Mesenchymal stem cell (in vitro differentiated cells and primary cell): ENCODE results near the gene PQBP1.
A peak's percentile ranks its signal among the peaks of the same experiment; 100 is the strongest.

Experiments
- DNase-seq: peaks from one replicate; pipeline ENCODE4 v3.0.0-alpha.2; 2013
- H2AFZ ChIP-seq: one replicate; pipeline ENCODE4 v1.6.1; 2013; ENCODE audit warnings: low read depth, mild to moderate bottlenecking, control low read depth, inconsistent platforms, low read length, moderate library complexity
- H2AK5ac ChIP-seq: 2 replicates; pipeline ENCODE4 v1.6.1; 2013; ENCODE audit warnings: low read length, moderate library complexity, mild to moderate bottlenecking, inconsistent platforms; ENCODE audit not compliant: severe bottlenecking
- H2BK120ac ChIP-seq: one replicate; pipeline ENCODE4 v1.6.1; 2013; ENCODE audit warnings: low read depth, mild to moderate bottlenecking, inconsistent platforms, low read length, moderate library complexity
- H2BK12ac ChIP-seq, 2 experiments: one replicate each; pipeline ENCODE4 v1.6.1; 2013; ENCODE audit warnings: inconsistent platforms in 2 of 2, low read length in 2 of 2, mild to moderate bottlenecking in 2 of 2, moderate library complexity in 2 of 2, control low read depth in 1 of 2
- H2BK15ac ChIP-seq: one replicate; pipeline ENCODE4 v1.6.1; 2013; ENCODE audit warnings: mild to moderate bottlenecking, low read depth, inconsistent platforms; ENCODE audit not compliant: poor library complexity, severe bottlenecking
- H2BK5ac ChIP-seq: 2 replicates; pipeline ENCODE4 v1.6.1; 2013; ENCODE audit warnings: low read depth, mild to moderate bottlenecking, low read length, control low read depth, inconsistent platforms; ENCODE audit not compliant: poor library complexity, severe bottlenecking
- H3K14ac ChIP-seq, 2 experiments: one replicate each; pipeline ENCODE4 v1.6.1; 2013; ENCODE audit warnings: inconsistent platforms in 2 of 2, low read length in 2 of 2, control low read depth in 1 of 2, mild to moderate bottlenecking in 1 of 2, moderate library complexity in 1 of 2
- H3K18ac ChIP-seq, 2 experiments: one replicate each; pipeline ENCODE4 v1.6.1; 2013; ENCODE audit warnings: inconsistent platforms in 2 of 2, low read length in 2 of 2, control low read depth in 1 of 2, low read depth in 1 of 2, mild to moderate bottlenecking in 1 of 2
- H3K23ac ChIP-seq, 2 experiments: one replicate each; pipeline ENCODE4 v1.6.1; 2013; ENCODE audit warnings: inconsistent platforms in 2 of 2, low read length in 2 of 2, mild to moderate bottlenecking in 2 of 2, moderate library complexity in 2 of 2, control low read depth in 1 of 2
- H3K27ac ChIP-seq: 2 replicates; pipeline ENCODE4 v1.5.1; 2013; ENCODE audit warnings: mild to moderate bottlenecking, moderate library complexity, low read length, control low read depth, inconsistent platforms; ENCODE audit not compliant: poor library complexity, severe bottlenecking
- H3K27me3 ChIP-seq, 2 experiments: 2 replicates each; pipeline versions ENCODE4 v1.6.1 to v1.7.0; 2013; ENCODE audit warnings: low read length in 2 of 2, mild to moderate bottlenecking in 2 of 2, moderate library complexity in 2 of 2, control low read depth in 1 of 2, inconsistent platforms in 1 of 2; ENCODE audit not compliant: control insufficient read depth in 1 of 2, insufficient read depth in 1 of 2
- H3K36me3 ChIP-seq, 2 experiments: 2 replicates each; pipeline versions ENCODE4 v1.6.1 to v1.7.0; 2013; ENCODE audit warnings: low read length in 2 of 2, control low read depth in 1 of 2, inconsistent platforms in 1 of 2, low read depth in 1 of 2, mild to moderate bottlenecking in 1 of 2; ENCODE audit not compliant: insufficient read depth in 2 of 2, control insufficient read depth in 1 of 2
- H3K4ac ChIP-seq, 2 experiments: one replicate each; pipeline ENCODE4 v1.6.1; 2013; ENCODE audit warnings: inconsistent platforms in 2 of 2, low read length in 2 of 2, mild to moderate bottlenecking in 2 of 2, moderate library complexity in 2 of 2, control low read depth in 1 of 2, low read depth in 1 of 2
- H3K4me1 ChIP-seq: 2 replicates; pipeline ENCODE4 v1.6.1; 2013; ENCODE audit warnings: low read depth, low read length, control low read depth; ENCODE audit not compliant: control insufficient read depth, insufficient read depth
- H3K4me2 ChIP-seq: 2 replicates; pipeline ENCODE4 v1.6.1; 2013; ENCODE audit warnings: low read length, mild to moderate bottlenecking, inconsistent platforms; ENCODE audit not compliant: poor library complexity, severe bottlenecking
- H3K4me3 ChIP-seq, 2 experiments: 2 replicates each; pipeline versions ENCODE4 v1.5.1 to v1.7.0; 2013; ENCODE audit warnings: low read length in 2 of 2, mild to moderate bottlenecking in 2 of 2, control low read depth in 1 of 2, low read depth in 1 of 2; ENCODE audit not compliant: insufficient read depth in 1 of 2
- H3K79me1 ChIP-seq: replicated peaks from 2 replicates; pipeline ENCODE4 v1.6.1; 2013; ENCODE audit warnings: mild to moderate bottlenecking, control low read depth, low read length, inconsistent platforms; ENCODE audit not compliant: poor library complexity, severe bottlenecking
- H3K9ac ChIP-seq: 2 replicates; pipeline ENCODE4 v1.7.0; 2013; ENCODE audit warnings: mild to moderate bottlenecking, low read length, moderate library complexity
- H3K9me3 ChIP-seq: 2 replicates; pipeline ENCODE4 v1.7.0; 2013; ENCODE audit warnings: mild to moderate bottlenecking, low read length; ENCODE audit not compliant: control insufficient read depth
- H4K8ac ChIP-seq: one replicate; pipeline ENCODE4 v1.6.1; 2013; ENCODE audit warnings: inconsistent platforms, mild to moderate bottlenecking, low read length, moderate library complexity
- H4K91ac ChIP-seq: one replicate; pipeline ENCODE4 v1.6.1; 2013; ENCODE audit warnings: mild to moderate bottlenecking, low read length, inconsistent platforms
- WGBS: methylation state at CpG from one replicate; pipeline ENCODE4 v1.1.7; 2013; ENCODE audit warnings: mixed read lengths; 5-methylcytosine and 5-hydroxymethylcytosine counted together

Gene PQBP1

GRCh38 chrX:48909703-48910294, 12.1 kb downstream of the PQBP1 start:
- Histone ChIP-seq H4K91ac (no peak overlapping the region), H2AK5ac (no peak overlapping the region), H3K27ac (no peak overlapping the region), H3K9ac (peak overlapping the region; percentile 93), H3K4me1 (peaks cover 7% of the 10 kb centered on the region), H2AFZ (no peak overlapping the region), H3K79me1 (peaks cover 10% of the 10 kb centered on the region), H3K18ac (no peak overlapping the region), H3K27me3 (no peaks in the 10 kb centered on the region), H3K4ac (no peak overlapping the region), H2BK120ac (no peak overlapping the region), H3K36me3 (peaks cover 28 to 36% of the 10 kb centered on the region in 2 experiments), H3K4me2 (peak overlapping the region; percentile 33), H2BK15ac (no peak overlapping the region), H2BK5ac (no peak overlapping the region), H4K8ac (peak overlapping the region; percentile 1), H2BK12ac (no peak overlapping the region), H3K9me3 (peaks cover 3% of the 10 kb centered on the region), H3K14ac (no peak overlapping the region), H3K4me3 (peak overlapping the region in 1 of 2 experiments; percentile 88), H3K23ac (no peak overlapping the region)
- no peak for DNase-seq
- WGBS = over 99% methylated on average over 9 of the region's 17 CpGs

GRCh38 chrX:48910926-48911411, 13.2 kb downstream of the PQBP1 start:
- Histone ChIP-seq H3K9ac (peak overlapping the region; percentile 93), H2BK12ac (no peak overlapping the region), H2AFZ (no peak overlapping the region), H3K27ac (peak overlapping the region; percentile 58), H3K4ac (peak overlapping the region in 1 of 2 experiments; percentile 65), H2BK15ac (peak overlapping the region; percentile 23), H3K18ac (peak overlapping the region in 1 of 2 experiments; percentile 70), H3K4me1 (peaks cover 7% of the 10 kb centered on the region), H3K14ac (no peak overlapping the region), H3K23ac (no peak overlapping the region), H3K9me3 (peaks cover 3% of the 10 kb centered on the region), H3K36me3 (peaks cover 27 to 36% of the 10 kb centered on the region in 2 experiments), H3K4me2 (peak overlapping the region; percentile 33), H4K8ac (peak overlapping the region; percentile 82), H4K91ac (peak overlapping the region; percentile 83), H2BK5ac (no peak overlapping the region), H3K27me3 (peaks cover 0 to 3% of the 10 kb centered on the region in 2 experiments), H3K79me1 (peaks cover 16% of the 10 kb centered on the region), H3K4me3 (peak overlapping the region; percentile 82 to 88), H2AK5ac (no peak overlapping the region), H2BK120ac (peak overlapping the region; percentile 5)
- WGBS = 9% methylated on average over 12 of the region's 12 CpGs
- no peak for DNase-seq

GRCh38 chrX:48911412-48912182, 13.9 kb downstream of the PQBP1 start, which contains the start of gene SLC35A2:
SLC35A2 (minus strand) TSS chrX:48911646; CDS start chrX:48911636, 10 bp downstream.
- under 1% methylated on average over 51 of the region's 60 CpGs for WGBS
- Histone ChIP-seq H2AFZ (no peak within 1 kb of the TSS), H3K4me2 (peak within 1 kb of the TSS; percentile 74)

More at GRCh38 chrX:48911412-48912182, 13.9 kb downstream of the PQBP1 start, which contains the start of gene SLC35A2:
- Histone ChIP-seq H3K9me3 (peaks cover 3% of the 10 kb centered on the region), H3K79me1 (peaks cover 14% of the 10 kb centered on the region), H2AK5ac (no peak within 1 kb of the TSS), H3K18ac (peak within 1 kb of the TSS; percentile 68 to 75), H3K4me1 (peaks cover 7% of the 10 kb centered on the region), H3K36me3 (peaks cover 21 to 30% of the 10 kb centered on the region in 2 experiments), H4K8ac (peak within 1 kb of the TSS; percentile 82), H3K9ac (peak within 1 kb of the TSS; percentile 93), H3K4ac (peak within 1 kb of the TSS in 1 of 2 experiments; percentile 65), H2BK12ac (no peak within 1 kb of the TSS), H3K27me3 (peaks cover 0 to 3% of the 10 kb centered on the region in 2 experiments), H2BK15ac (peak within 1 kb of the TSS; percentile 23), H3K23ac (no peak within 1 kb of the TSS), H3K27ac (peak within 1 kb of the TSS; percentile 94), H3K14ac (no peak within 1 kb of the TSS), H3K4me3 (peak within 1 kb of the TSS; percentile 82 to 88), H4K91ac (peak within 1 kb of the TSS; percentile 83), H2BK5ac (peak within 1 kb of the TSS; percentile 94), H2BK120ac (peak within 1 kb of the TSS; percentile 5)
- peak; percentile 83 for DNase-seq
